HG02798 (cell line): ENCODE data around the gene FSCN2.

Experiments used
- ATAC-seq: cut with Tn5 transposase; IDR thresholded peaks from one replicate; pipeline ENCODE4 v1.9.1; 2021; ENCODE audit warnings: mild to moderate bottlenecking; ENCODE audit not compliant: unreplicated experiment, poor library complexity

The FSCN2 gene

GRCh38 chr17:81552244-81553017, 24.3 kb downstream of the FSCN2 start, which contains the start of gene FAAP100:
Gene FAAP100, minus strand, starts transcription at chr17:81552353. Its CDS starts 23 bp downstream, at chr17:81552330.
- ATAC-seq = peak; percentile 55

GRCh38 chr17:81553018-81553615, 24.9 kb downstream of the FSCN2 start:
- peak; percentile 44 for ATAC-seq

DNA sequence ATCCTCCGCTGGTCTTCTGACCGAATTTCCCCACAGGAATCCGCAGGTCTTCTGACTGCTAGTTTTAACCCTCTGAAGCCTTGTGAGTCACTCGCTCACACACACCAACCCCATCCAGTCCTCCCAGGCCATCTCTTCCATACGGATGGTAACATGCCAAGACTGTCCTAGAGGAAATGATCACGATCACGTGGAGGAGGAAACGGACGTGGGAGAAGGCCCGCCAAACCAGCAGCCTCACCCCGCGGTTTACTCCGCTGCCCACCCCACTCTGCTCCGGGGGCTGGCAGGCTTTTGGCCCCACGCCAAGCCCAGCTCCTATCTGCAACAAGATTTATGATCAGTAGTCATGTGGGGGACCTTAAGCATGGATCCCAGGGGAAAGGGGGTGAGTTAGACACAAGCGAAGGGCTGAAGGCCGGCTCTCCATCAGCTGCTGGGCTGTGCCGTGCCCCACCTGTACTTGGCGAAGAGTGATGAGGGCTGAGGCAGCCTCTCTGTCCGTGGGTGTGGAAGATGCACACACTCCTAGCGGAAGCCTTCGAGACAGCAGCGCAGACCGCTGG, 25.5 kb downstream of the FSCN2 start:
- ATAC-seq = no peak

GRCh38 chr17:81556175-81556691, 28.1 kb downstream of the FSCN2 start:
- ATAC-seq = no peak

GRCh38 chr17:81556863-81557262, 28.7 kb downstream of the FSCN2 start:
- ATAC-seq = no peak

GRCh38 chr17:81557276-81558114, 29.3 kb downstream of the FSCN2 start:
- ATAC-seq = no peak

GRCh38 chr17:81558115-81558468, 29.9 kb downstream of the FSCN2 start:
- ATAC-seq = no peak

DNA sequence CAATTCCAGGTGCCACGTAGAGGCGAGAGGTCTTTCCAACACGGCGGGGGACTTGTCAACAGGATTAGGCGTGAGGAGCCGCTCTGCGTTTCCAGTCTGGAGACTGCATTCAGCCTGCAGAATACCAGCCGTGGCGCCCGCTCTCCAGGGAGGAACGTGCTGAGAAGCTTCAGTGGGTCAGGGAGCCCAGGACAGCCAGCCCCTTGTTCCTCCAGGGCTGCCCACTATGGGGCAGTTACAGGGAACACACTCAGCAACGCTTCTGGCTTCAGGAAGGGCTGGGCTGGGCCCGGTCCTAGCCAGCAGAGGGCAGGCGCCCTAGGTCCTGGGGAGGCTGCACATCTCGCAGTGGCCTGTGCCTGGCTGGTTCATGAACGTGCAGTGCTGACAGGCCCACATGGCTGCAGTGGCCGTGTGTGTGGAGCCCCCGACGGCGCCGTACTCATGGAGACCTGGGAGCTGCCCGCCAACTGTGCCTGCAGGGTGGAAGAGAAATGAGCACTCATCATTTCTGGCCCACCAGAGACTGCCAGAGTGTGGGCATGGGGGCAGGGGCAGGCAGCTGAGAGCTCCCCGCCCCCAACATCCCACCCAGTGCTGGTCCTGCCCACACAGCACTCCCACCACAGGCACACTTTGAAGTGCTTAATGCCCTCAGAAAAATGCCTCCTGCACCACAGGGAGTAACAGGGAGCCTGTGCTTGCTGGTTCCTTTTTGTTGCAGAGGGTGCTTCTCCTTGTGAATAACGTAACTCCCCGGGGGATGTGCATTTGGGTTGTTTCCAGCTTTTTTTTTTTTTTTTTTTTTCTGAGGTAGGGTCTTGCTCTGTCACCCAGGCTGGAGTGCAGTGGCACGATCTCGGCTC, 31.0 kb downstream of the FSCN2 start:
- ATAC-seq = no peak

DNA sequence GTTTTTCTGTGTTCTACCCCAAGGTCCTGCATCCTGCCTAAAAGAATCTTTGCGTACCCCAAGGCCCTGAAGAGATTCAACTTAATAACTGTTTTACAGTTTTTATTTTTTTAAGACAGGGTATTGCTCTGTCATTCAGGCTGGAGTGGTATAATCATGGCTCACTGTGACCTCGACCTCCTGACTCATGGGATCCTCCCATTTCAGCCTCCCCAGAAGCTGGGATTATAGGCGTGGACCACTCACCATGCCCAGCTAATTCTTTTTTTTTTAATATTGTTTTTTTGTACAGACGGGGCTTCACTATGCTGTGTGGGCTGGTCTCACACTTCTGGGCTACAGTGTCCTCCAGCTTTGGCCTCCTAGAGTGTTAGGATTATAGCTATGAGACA, 33.3 kb downstream of the FSCN2 start:
- ATAC-seq = no peak

GRCh38 chr17:81563861-81564586, 35.8 kb downstream of the FSCN2 start:
- no peak for ATAC-seq

DNA sequence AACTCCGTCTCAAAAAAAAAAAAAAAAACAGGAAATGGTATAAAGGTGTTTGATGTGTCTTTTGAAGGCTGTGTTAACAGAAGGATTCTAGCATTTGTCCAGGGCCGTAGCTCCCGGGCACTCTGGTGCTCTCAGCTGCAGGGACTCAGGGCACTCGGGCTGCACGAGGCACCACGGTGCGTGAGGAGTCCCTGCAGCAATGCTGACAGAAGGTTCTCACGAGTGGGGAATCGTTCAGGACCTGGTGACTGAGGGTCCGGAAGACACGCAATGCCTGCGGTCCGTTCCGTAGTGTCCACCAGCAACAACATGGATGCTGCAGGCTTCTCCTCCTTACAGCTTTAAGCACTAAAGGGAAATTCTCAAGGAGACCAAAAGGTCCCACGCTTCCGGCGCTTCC, 36.6 kb downstream of the FSCN2 start:
- no peak for ATAC-seq

DNA sequence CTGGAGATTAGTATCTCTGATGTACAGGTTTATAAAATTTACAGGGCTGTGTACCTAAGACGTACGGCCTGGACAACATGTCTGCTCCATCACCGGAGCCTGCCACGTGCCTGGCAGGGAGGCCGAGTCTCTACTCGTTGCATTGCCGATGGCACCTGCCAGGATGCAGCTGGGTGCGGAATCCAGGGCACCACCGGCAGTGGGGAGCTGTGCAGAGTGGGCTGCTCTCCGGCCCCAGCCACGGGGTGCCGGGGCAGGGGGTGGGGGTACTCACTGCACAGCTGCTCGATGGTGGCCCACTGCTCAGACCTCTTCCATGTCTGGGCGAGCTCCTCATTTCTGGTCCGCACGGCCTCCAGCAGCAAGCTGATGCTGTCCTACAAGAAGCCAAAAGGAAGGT, 37.1 kb downstream of the FSCN2 start:
- ATAC-seq = no peak

DNA sequence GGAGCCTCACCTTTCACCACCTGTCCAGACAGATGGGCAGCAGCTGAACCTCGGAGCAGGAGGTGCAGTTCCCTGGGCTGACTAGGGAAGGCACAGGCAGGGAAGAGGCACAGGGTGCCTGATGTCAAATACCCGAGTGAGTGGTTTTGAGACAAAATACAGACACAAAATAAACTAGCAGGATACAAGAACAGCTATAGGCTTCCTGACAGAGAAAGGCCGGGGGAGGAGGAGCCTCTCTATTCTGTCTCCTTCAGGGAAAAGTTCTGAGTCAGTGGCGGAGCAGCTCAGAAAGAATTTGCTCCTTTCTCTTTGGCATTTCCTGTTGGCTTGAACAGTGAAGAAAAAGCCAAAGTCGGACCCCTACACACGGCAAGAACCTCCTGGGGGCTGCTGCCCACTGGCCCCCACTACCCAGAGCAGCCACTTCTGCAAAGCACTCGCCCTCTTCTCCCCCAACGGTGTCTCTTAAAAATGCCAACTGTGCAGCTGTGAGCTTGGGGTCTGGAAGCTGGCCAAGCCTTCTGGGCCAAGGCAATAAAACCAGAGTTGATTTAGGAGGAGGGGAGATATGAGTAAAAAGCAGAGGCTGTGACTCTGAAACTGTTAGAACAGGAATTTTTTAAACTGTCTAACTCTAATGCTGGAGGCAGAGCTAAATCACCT, 38.4 kb downstream of the FSCN2 start:
- ATAC-seq = no peak

DNA sequence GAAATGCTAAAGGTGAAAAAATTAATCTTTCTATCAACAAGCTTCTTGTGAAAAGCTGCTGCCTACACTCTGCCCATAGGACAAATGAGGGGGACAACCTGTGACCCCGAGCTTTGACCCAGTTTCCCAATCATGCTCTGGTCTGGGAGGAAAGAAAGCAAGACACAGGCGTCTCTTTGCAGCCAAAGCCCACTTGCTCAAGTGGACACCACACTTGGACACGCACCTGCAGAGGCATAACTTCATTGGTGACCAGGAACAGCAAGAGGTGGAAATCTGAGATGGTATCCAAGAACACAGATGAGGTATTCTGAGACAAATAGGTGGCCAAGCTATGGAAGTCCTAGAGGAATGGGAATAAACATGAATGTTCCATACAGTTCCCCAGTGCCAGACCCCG, 39.0 kb downstream of the FSCN2 start:
- no peak for ATAC-seq

GRCh38 chr17:81568416-81568815, 40.2 kb downstream of the FSCN2 start:
- no peak for ATAC-seq

DNA sequence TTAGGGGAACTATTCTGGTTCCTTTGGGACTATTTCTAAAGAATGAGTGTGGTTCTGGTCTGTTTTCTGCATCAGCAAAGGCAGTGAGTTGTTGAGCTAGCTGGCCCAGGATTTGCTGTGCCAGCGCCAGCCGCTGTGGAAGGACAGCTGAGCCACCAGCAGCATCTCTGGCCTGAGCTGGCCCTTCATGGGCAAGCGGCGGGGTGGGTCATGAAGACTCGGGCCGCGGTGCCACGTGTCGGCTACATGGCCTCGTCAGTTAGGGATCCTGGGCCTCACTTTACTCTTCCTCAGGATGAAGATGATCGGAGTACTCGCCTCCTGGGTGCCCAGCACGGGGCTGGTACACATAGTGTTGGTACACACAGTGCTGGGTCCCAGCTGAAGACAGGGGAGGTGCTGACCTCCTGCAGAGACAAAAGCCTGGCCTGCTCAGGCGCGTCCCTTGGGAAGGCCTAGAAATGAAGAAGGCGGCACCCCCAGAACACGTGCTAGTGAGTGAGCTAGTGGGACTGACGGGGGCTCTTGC, 41.9 kb downstream of the FSCN2 start:
- ATAC-seq = no peak

DNA sequence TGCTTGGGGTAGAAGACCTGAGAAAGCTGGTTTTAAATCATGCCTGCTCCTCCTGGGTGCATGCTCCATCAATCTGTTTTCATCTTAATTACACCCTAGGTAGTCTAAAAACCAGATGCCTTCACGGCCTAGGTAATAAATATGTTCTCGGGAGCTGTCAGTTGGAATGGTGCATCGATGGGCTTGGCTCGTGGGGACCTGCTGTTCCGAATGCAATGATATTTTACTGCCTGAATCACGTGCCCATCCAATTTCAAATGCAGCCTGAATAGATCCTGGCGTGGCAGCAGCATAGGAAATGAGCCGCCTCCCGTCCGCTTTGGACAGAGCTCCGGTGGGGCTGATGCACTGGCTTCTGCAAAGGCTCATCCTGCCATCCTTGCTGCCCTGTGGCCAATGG, 42.8 kb downstream of the FSCN2 start:
- ATAC-seq = no peak

GRCh38 chr17:81572563-81573168, 44.5 kb downstream of the FSCN2 start:
- no peak for ATAC-seq
